GM12878 (cell line): ENCODE data around the gene ATP4B. TPM values are rescaled to one million over a fixed set of nuclear protein-coding genes. Genes with fewer than 3 reads are reported as not detected.

Experiments
- polyA plus RNA-seq, 11 experiments: library from polyadenylated mRNA; depleted of rRNA in 4 of 11; unstranded in 6 of 11; stranded (reverse) in 5 of 11; fragments of >200 nt; fragmentation: Nextera tagmentation in 4 of 11; fragmentation: Illumina TruSeq in 1 of 11; extraction: Ambion mirVana in 4 of 11; extraction: Trizol in 1 of 11; gene quantifications; 1 replicate in 1 of 11; 2 replicates in 10 of 11; pipeline versions ENCODE4 v1.2.1 to v1.2.3, GENCODE V29; 2011 to 2016; ENCODE audit warnings: inconsistent platforms in 2 of 11, missing spikeins in 2 of 11, low read depth in 1 of 11
- total RNA-seq, 4 experiments: library from RNA; depleted of rRNA in 3 of 4; stranded (reverse); fragments of >200 nt in 3 of 4; fragmentation: Illumina TruSeq in 1 of 4; extraction: Trizol in 1 of 4; gene quantifications; 2 replicates each; pipeline versions ENCODE4 v1.2.1 to v1.2.3, GENCODE V29; 2013 to 2021

ATP4B gene
- total and polyA plus RNA-seq, 10 of the 15 experiments (the other 5 are each of a cell fraction or from before 2014, with no cell fraction given), result 0.05 to 0.33 (median 0.20) TPM; not detected in 4

Other genes with a start within 250 kb of the ATP4B start
- gene ADPRHL1, start 204.7 kb downstream of the ATP4B start, total RNA-seq (2014; rRNA removed), result 1.1 and 1.9 TPM in 2 replicates
- 0.94 and 1.0 TPM in 2 replicates for gene ADPRHL1, start 204.7 kb downstream of the ATP4B start, total RNA-seq (2014; rRNA removed; fragmentation: Illumina TruSeq; extraction: Trizol)
- gene ADPRHL1, start 204.7 kb downstream of the ATP4B start, total RNA-seq (2021), result 1.2 and 1.6 TPM in 2 replicates
- 0.04 and 0.05 TPM in 2 replicates for gene ADPRHL1, start 204.7 kb downstream of the ATP4B start, polyA plus RNA-seq (2011; rRNA removed)
- gene ADPRHL1, start 204.7 kb downstream of the ATP4B start, polyA plus RNA-seq (2014; fragmentation: Illumina TruSeq; extraction: Trizol), result 0.90 and 1.1 TPM in 2 replicates
- under 1 TPM; 0.10 to 0.13 TPM for gene ADPRHL1, start 204.7 kb downstream of the ATP4B start, polyA plus RNA-seq (2014; fragmentation: Nextera tagmentation; extraction: Ambion mirVana)
- 0.63 and 1.4 TPM in 2 replicates for gene ADPRHL1, start 204.7 kb downstream of the ATP4B start, polyA plus RNA-seq (2014; rRNA removed)
- 1 to 10 TPM in 1 of 2 experiments, under 1 TPM in 1; 0.80 to 1.1 TPM for gene ADPRHL1, start 204.7 kb downstream of the ATP4B start, polyA plus RNA-seq (2016; fragmentation: Nextera tagmentation; extraction: Ambion mirVana)
- gene DCUN1D2, start 167.5 kb downstream of the ATP4B start, total RNA-seq (2014; rRNA removed), result 12.3 and 13.6 TPM in 2 replicates
- gene DCUN1D2, start 167.5 kb downstream of the ATP4B start, total RNA-seq (2014; rRNA removed; fragmentation: Illumina TruSeq; extraction: Trizol), result 8.6 and 11.0 TPM in 2 replicates
- 10.6 and 23.6 TPM in 2 replicates for gene DCUN1D2, start 167.5 kb downstream of the ATP4B start, total RNA-seq (2021)
- 7.7 and 9.9 TPM in 2 replicates for gene DCUN1D2, start 167.5 kb downstream of the ATP4B start, polyA plus RNA-seq (2011; rRNA removed)
- 13.7 and 14.7 TPM in 2 replicates for gene DCUN1D2, start 167.5 kb downstream of the ATP4B start, polyA plus RNA-seq (2014; fragmentation: Illumina TruSeq; extraction: Trizol)
- gene DCUN1D2, start 167.5 kb downstream of the ATP4B start, polyA plus RNA-seq (2014; fragmentation: Nextera tagmentation; extraction: Ambion mirVana), result 1 to 10 TPM; 2.5 to 3.0 TPM
- 15.7 and 18.6 TPM in 2 replicates for gene DCUN1D2, start 167.5 kb downstream of the ATP4B start, polyA plus RNA-seq (2014; rRNA removed)
- 1 to 10 TPM; 6.1 to 6.2 TPM for gene DCUN1D2, start 167.5 kb downstream of the ATP4B start, polyA plus RNA-seq (2016; fragmentation: Nextera tagmentation; extraction: Ambion mirVana)
- gene TFDP1, start 73.4 kb downstream of the ATP4B start, total RNA-seq (2014; rRNA removed), result 97.9 and 115 TPM in 2 replicates
- 95.4 and 98.3 TPM in 2 replicates for gene TFDP1, start 73.4 kb downstream of the ATP4B start, total RNA-seq (2014; rRNA removed; fragmentation: Illumina TruSeq; extraction: Trizol)
- gene TFDP1, start 73.4 kb downstream of the ATP4B start, total RNA-seq (2021), result 182 and 186 TPM in 2 replicates
- 139 and 163 TPM in 2 replicates for gene TFDP1, start 73.4 kb downstream of the ATP4B start, polyA plus RNA-seq (2011; rRNA removed)
- 182 and 225 TPM in 2 replicates for gene TFDP1, start 73.4 kb downstream of the ATP4B start, polyA plus RNA-seq (2014; fragmentation: Illumina TruSeq; extraction: Trizol)
- gene TFDP1, start 73.4 kb downstream of the ATP4B start, polyA plus RNA-seq (2014; fragmentation: Nextera tagmentation; extraction: Ambion mirVana), result 10 to 100 TPM; 64.0 to 95.8 TPM
- gene TFDP1, start 73.4 kb downstream of the ATP4B start, polyA plus RNA-seq (2014; rRNA removed), result 163 and 164 TPM in 2 replicates
- gene TFDP1, start 73.4 kb downstream of the ATP4B start, polyA plus RNA-seq (2016; fragmentation: Nextera tagmentation; extraction: Ambion mirVana), result 100 to 1,000 TPM in 1 of 2 experiments, 10 to 100 TPM in 1; 37.7 to 254 TPM
- gene GRK1, start 9.0 kb upstream of the ATP4B start, total RNA-seq (2014; rRNA removed), result under 0.01 TPM in 1 of 2 replicates, not detected in the other
- gene GRK1, start 9.0 kb upstream of the ATP4B start, total RNA-seq (2014; rRNA removed; fragmentation: Illumina TruSeq; extraction: Trizol), result not detected in 2 replicates
- not detected in 2 replicates for gene GRK1, start 9.0 kb upstream of the ATP4B start, total RNA-seq (2021)
- gene GRK1, start 9.0 kb upstream of the ATP4B start, polyA plus RNA-seq (2011; rRNA removed), result not detected in 2 replicates
- gene GRK1, start 9.0 kb upstream of the ATP4B start, polyA plus RNA-seq (2014; fragmentation: Illumina TruSeq; extraction: Trizol), result not detected in 2 replicates
- not detected for gene GRK1, start 9.0 kb upstream of the ATP4B start, polyA plus RNA-seq (2014; fragmentation: Nextera tagmentation; extraction: Ambion mirVana)
- 0.04 TPM in 1 of 2 replicates, not detected in the other for gene GRK1, start 9.0 kb upstream of the ATP4B start, polyA plus RNA-seq (2014; rRNA removed)
- not detected for gene GRK1, start 9.0 kb upstream of the ATP4B start, polyA plus RNA-seq (2016; fragmentation: Nextera tagmentation; extraction: Ambion mirVana)
- gene TMEM255B, start 101.0 kb upstream of the ATP4B start, total RNA-seq (2014; rRNA removed), result 0.06 and 0.22 TPM in 2 replicates
- 0.13 and 0.18 TPM in 2 replicates for gene TMEM255B, start 101.0 kb upstream of the ATP4B start, total RNA-seq (2014; rRNA removed; fragmentation: Illumina TruSeq; extraction: Trizol)
- gene TMEM255B, start 101.0 kb upstream of the ATP4B start, total RNA-seq (2021), result 0.43 and 0.62 TPM in 2 replicates
- gene TMEM255B, start 101.0 kb upstream of the ATP4B start, polyA plus RNA-seq (2011; rRNA removed), result 0.04 and 0.05 TPM in 2 replicates
- 0.05 and 0.15 TPM in 2 replicates for gene TMEM255B, start 101.0 kb upstream of the ATP4B start, polyA plus RNA-seq (2014; fragmentation: Illumina TruSeq; extraction: Trizol)
- gene TMEM255B, start 101.0 kb upstream of the ATP4B start, polyA plus RNA-seq (2014; fragmentation: Nextera tagmentation; extraction: Ambion mirVana), result not detected
- gene TMEM255B, start 101.0 kb upstream of the ATP4B start, polyA plus RNA-seq (2014; rRNA removed), result 0.23 and 0.27 TPM in 2 replicates
- under 1 TPM in 1 of 2 experiments, not detected in 1; 0.04 TPM for gene TMEM255B, start 101.0 kb upstream of the ATP4B start, polyA plus RNA-seq (2016; fragmentation: Nextera tagmentation; extraction: Ambion mirVana)
- gene GAS6, start 205.9 kb upstream of the ATP4B start, total RNA-seq (2014; rRNA removed), result 0.11 TPM in 2 replicates
- gene GAS6, start 205.9 kb upstream of the ATP4B start, total RNA-seq (2014; rRNA removed; fragmentation: Illumina TruSeq; extraction: Trizol), result 0.09 TPM in 1 of 2 replicates, not detected in the other
- 0.24 and 0.59 TPM in 2 replicates for gene GAS6, start 205.9 kb upstream of the ATP4B start, total RNA-seq (2021)
- 0.04 and 0.06 TPM in 2 replicates for gene GAS6, start 205.9 kb upstream of the ATP4B start, polyA plus RNA-seq (2011; rRNA removed)
- gene GAS6, start 205.9 kb upstream of the ATP4B start, polyA plus RNA-seq (2014; fragmentation: Illumina TruSeq; extraction: Trizol), result 0.07 TPM in 1 of 2 replicates, not detected in the other
- not detected for gene GAS6, start 205.9 kb upstream of the ATP4B start, polyA plus RNA-seq (2014; fragmentation: Nextera tagmentation; extraction: Ambion mirVana)
- gene GAS6, start 205.9 kb upstream of the ATP4B start, polyA plus RNA-seq (2014; rRNA removed), result 0.03 and 0.11 TPM in 2 replicates
- gene GAS6, start 205.9 kb upstream of the ATP4B start, polyA plus RNA-seq (2016; fragmentation: Nextera tagmentation; extraction: Ambion mirVana), result under 1 TPM; 0.36 to 0.38 TPM